ENCODE measurements around the gene TF.
"Not testable (repeated sequence)": the region's sequence is repeated elsewhere in the genome, so short reads cannot be mapped to it uniquely, and the experiment has no call there.

Gene TF

DNA sequence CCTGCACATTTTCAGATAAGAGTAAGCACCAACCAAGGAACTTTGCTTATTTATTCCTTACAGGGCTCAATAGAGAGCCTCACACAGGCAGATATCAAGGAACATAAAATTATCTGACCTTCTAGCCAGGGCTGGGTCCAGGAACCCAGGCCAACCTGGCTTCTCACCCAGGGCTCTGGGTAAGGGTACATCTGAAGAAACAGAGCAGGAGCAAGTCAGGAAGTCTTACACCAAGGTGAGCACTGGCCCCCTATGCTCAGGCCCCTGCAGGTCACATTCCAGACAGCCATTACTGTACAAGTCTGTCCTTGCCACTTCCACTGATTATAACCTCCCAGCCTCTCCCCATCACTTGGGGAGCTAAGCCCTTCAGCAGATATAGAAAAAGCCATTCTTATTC, 19.1 kb downstream of the TF start:
- DNase-seq = no peak

DNA sequence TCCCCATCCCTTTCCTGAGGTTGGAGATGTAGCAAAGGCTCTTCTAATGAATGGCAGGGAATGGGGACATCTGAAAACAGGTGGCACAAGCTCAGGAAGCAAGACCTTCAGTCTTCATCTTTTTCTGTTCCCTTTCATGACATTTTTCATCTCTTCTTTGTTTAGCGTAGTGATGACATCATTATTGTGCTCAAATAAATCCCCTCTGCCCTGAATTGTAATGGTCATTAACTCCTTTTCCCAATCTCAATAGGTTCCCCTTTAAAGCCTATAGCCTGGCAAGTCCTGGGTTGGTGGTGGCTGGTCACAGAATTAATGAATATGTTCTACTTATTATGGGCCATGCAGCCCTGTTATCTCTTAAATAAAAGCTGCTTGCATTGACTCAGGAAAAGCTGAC, 21.4 kb downstream of the TF start:
- DNase-seq = no peak

DNA sequence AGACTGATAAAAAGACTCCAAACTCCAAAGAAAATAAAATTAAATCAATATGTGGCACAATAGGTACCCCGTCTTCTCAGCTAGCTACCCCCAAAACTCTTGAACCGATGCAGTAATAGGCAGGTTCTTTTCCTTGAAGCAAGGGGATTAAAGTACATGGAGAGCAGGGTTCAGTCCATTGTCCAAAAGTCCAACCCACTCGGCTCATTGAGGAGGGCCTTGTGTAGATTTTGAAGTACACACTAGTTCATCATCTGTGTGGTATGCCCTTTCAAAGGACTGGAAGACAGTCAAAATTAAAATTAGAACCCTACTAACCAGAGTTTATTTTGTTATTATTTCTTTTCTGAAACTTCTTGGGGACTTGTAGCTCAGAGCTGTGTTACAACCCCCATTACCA, 23.3 kb downstream of the TF start:
- DNase-seq = no peak

DNA sequence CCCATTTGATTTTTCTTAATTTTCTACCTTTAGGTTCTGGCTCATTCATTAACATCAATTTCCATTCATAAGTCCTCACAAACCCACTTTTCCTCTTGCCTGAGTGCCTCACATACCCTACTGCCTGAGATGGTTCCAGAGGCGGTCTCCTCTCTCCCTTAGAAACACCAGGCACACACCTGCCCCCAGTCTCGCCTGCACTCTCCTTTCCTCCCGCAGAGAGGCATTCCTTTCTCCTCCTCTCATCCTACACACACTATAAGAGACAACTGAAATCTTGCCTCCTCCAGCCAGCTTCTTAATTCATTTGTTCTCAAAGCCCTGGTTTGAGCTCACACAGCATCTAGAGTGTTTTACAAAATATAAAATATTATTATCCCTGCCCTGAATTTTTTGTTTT, 27.5 kb downstream of the TF start:
- no peak for DNase-seq

DNA sequence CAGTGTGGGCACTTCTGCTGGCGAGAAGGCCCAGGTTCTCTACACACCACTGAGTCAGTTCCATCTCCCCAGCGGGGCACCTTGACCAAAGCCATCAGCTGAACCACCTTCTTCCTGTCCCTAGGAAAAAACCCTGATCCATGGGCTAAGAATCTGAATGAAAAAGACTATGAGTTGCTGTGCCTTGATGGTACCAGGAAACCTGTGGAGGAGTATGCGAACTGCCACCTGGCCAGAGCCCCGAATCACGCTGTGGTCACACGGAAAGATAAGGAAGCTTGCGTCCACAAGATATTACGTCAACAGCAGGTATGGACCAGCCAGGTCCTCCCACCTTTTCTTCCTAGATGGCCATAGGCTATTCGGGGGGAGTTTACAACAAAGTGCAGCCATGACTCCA, 29.1 kb downstream of the TF start:
- DNase-seq = no peak

DNA sequence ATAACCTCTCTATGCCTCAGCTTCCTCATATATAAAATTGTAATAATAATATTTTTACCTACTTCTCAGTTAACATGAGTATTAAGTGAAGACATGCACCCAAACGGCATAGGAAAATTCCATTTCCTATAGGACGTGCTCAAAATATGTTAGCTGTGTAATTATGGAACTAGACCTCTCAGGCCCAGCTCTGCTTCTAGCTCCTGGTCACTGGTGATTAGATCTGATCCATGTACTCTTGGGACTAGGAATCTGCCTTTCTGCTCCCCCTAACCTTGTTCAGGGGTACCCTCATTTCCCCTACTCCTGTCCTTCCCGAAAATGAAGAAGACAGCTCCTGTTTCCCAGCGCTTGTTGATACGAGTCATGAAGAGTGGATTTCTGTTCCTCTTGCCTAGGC, 29.6 kb downstream of the TF start:
- no peak for DNase-seq

DNA sequence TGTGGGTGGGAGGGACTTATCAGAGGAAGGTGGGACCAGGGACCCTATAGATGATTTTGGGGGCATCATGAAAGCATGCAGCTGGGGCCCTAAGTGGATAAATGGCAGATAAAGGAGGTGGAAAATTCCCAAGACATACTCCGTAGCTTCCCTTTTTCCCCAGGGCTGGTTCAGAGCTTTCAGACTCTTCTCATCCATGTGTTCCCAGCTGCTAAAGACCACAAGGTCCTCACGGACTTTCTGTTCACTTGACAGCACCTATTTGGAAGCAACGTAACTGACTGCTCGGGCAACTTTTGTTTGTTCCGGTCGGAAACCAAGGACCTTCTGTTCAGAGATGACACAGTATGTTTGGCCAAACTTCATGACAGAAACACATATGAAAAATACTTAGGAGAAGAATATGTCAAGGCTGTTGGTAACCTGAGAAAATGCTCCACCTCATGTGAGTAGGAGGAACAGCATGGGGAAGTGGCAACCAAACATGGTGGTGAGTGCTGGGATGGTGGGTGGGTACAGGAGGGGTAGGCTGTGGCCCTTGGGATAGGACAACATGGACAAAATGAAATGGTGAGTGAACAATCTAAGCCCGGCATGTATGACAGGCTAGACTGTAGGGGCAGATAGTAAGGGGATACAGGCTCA, 30.7 kb downstream of the TF start:
- no peak for DNase-seq

DNA sequence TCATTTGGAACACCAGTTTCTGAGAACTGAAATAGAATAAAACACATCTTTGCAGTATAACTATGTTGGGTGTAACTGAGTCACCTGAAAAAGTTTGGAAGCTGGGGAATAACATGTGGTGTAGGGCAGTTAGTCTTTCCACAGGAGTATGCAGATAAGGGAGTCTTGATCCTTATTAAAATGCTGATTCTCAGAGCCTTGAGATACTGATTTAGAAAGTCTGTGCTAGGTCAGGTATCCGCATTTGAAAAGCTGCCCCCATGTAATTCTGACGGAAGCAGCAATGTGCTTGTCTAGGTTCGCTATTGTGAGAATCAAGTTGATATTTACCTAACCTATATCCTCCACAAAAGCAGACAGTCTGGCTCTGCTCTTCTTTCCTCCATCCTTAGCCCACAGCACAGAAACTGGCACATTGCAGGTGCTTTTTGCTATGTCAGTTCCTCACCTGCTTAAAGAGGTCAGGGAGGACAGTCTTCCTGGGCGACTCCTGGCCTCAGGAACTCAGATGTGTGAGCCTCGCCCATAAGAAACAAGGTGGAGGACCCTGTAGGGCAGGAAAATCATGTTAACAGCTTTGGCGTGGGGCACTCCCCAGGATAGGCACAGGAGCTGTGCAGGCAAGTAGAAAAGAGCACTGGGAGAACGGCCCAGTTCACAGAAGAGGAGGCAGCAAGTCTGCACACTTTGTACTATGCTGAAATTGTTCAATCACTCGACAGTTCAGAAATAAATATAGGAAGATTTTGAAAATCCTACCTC, 31.8 kb downstream of the TF start:
- no peak for DNase-seq

DNA sequence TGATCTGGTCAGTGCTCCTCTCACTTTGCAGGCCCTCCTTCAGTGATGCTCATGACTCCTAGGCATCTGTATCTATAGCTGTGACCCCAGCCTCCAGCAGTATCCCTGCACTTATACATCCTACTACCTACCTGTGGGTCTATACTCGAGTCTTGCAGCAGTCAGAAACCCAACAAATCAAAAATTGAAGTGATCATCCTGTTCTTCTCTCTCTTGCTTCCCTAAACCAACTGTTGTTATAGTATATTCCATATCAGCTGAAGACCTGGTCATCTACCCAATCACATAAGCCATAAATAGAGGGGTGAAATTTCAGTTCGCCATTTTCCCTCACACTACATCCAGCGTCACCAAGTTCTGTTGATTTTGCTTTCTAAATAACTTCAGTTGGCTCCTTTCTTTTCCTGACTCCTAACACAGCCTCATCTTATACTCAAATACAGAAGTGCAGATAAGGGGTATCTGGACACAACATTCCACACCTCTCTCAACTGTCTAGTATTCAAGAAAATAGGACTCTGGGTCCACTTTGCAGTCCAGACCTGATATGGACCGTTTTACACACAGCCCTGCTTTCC, 33.5 kb downstream of the TF start:
- DNase-seq = no peak

DNA sequence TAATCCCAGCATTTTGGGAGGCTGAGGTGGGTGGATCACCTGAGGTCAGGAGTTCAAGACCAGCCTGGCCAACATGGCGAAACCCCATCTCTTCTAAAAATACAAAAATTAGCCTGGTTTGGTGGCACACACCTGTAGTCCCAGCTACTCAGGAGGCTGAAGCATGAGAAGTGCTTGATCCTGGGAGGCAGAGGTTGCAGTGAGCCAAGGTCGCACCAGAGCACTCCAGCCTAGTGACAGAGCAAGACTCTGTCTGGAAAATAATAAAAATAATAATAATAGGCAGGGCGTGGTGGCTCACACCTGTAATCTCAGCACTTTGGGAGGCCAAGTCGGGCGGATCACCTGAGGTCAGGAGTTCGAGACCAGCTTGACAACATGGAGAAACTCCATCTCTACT, 34.6 kb downstream of the TF start:
- DNase-seq = not testable (repeated sequence)

DNA sequence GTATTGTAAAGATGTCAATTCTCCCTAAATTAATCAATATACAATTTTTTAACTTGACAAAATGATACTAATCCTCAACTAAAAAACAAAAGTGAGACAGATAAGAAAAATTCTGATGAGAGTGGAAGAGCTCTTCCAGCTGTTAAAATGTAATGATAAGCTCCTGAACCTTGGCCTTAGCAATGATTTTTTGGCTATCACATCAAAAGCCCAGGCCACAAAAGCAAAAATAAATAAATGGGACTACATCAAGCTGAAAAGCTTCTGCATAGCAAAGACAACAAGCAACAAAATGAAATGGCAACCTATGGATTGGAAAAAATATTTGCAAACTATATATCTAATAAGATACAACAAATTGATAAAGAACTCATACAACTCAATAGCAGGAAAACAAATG, 35.4 kb downstream of the TF start:
- DNase-seq = no peak

DNA sequence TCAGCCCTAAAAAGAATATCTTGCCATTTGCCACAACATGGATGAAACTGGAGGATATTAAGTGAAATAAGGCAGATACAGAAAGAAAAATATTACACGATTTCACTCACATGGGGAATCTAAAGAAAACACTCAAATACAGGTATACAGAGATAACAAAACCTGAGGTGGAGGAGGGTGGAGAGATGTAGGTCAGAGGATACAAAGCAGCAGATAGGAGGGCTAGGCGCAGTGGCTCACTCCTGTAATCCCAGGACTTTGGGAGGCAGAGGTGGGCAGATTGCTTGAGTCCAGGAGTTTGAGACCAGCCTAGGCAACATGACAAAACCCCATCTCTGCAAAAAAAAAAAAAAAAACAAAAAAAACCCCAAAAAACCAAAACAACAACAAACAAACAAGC, 36.3 kb downstream of the TF start:
- no peak for DNase-seq

DNA sequence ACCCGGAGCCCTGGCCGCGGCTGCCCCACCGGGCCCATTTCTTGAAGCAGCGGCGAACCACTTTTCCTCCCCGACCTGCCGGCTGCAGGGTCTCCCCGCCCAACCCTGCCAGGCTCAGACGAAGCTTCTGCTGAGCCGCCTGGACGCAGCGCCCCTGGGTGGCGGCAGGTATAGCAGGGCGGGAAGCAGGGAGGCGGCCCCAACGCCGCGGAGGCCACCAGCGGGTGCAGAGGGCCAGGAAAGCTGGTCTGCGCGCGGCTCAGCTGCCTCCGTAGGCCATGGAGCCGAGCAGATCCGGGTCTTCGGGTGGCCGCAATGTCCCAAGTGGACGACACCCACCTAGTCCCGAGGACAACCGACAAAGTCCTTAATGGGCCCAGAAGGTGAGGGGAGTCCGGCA, 37.6 kb downstream of the TF start:
- DNase-seq = no peak

DNA sequence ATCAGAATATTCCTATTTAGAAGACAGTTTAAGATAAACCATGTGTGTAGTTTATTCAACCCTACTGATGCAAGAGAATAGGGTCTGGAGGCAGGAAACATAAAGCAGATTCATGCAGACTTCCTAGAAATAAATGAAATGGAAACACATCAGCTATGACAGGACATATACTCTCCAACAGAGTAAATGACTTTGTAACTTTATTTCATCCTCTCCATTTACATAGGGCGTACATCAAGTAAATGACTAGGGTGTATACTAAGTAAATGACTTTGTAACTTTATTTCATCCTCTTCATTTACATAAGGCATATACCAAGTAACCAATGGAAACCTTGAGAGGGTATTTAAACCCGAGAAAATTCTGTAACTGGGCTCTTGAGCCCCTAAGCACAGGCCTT, 41.8 kb downstream of the TF start:
- no peak for DNase-seq

DNA sequence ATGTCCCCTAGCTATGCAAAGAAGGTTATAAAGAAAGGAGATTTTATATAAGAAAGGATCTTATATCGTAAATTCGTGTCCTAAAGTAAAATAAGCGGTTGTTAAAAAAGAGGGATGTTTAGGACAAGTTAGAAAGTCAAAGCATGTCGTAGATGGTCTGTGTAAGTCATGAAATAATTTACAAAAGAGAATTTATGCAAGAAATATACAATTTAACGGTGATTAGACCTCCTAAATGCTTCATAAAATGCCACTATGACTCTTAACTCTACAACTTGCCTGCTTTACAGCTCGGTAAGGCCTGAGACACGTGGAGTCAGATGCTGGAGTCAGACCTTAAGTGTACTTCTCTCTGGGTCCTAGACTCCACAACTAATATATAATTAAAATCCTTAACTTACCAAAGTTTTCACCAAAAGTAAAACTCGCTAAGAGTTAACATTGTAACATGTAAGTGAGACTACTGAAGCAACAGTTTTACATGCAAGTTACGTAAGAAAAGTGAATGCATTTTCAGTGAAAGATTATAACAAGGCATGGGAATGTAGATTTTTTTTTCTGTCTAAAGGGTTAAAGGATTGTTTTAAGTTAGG, 46.1 kb downstream of the TF start:
- no peak for DNase-seq

DNA sequence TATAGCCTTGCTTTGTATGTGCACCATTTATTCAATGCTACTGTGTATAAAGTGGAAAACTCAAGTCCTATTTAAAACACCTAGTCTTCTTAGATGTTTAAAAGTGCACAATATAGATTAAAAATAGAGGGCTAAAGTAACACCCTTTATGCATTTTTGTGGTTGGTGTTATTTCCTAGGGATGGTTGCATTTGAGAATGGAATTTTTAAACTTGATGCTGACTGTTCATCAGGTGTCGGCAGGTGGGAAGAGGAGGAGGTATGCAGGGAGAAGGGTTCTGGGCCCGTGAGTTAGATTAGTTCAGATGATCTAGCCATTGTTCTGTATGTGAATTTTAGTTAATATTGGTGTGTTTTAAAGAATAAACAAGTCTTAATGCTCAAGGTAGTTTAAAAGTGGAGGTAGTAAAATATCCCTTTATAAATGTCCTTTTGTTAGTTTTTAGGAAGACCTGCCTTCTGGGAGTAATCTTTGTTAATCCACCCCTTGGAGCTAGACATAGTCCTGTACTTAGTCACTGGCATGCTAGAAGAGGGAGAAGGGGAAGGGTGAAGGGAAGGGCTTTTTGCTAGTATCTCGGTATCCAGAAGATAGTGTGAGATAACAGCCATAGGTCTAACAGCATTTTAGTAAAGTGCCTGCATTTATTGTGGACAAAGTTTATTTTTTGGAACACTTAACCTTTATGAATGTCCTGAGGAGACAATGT, 51.4 kb downstream of the TF start:
- no peak for DNase-seq

DNA sequence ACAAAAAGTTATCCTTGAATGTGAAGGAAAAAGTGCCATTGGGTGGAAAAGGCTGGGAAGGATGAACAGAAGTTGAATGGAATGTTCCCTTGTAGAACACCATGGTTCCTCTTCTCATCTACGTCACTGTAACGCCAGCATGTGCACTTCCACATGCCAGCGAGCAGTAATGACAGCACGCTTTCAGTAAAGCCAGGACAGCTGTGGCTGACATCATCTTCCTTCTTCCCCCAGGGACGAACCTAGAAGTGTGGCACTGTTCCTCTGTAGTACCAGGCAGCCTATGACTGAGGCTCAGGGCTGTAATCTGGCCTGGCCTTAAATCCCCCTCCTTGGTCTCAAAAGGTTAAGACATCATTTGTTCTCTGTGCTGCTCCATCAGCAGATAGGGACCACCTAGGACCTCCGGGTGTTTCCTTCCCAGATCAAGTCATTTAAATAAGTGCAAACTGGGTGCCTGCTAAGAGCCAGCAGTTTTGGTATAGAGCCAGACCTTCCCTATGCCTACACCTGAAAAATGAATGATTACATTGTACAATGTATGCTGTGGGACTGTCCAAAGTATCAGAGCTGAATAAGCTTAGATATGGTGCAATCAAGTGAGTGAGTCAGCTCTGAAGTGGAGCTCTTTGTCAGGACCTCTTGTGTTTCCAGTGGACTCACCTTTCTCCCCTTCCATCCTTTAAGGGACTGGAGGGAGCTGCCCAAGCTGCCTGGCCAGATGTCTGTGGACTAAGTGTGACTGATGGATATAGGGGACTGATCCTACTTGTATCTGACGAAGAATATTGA, 53.8 kb downstream of the TF start:
- DNase-seq = no peak

DNA sequence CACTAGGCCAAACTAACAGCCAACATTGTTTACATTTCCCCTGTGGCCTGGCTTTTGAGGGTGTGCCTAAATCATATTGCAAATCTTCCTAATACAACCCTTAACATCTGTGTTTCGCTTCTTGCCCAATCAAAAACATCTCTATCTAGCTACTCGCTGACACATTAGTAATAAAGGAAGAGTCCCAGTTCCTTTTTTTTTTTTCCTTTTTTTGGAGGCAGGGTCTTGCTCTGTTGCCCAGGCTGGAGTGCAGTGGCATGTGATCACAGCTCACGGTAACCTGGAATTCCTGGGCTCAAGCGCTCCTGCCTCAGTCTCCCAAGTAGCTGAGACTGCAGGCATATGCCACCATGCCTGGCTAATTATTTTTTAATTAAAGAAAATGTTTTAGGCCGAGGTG, 57.3 kb downstream of the TF start:
- no peak for DNase-seq

DNA sequence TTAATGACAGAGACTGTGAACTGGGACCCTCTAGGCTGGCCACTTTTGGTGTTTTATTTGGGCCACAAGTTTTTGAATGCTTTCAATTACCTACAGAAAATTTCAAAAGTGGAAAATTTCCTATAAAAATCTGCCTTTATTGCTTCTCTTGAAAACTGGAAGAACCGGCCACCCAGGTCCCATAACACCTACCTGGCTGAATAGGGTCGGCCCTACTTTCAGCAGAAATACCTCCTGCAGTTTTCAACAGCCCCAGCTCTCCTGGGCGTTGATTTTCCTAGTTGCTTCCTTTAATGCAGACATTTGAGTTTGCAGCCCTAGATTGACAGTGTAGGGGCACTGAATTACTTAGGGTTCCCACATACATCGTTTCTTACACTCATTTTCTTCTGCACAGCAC, 58.7 kb downstream of the TF start:
- peak; percentile 12 for DNase-seq

DNA sequence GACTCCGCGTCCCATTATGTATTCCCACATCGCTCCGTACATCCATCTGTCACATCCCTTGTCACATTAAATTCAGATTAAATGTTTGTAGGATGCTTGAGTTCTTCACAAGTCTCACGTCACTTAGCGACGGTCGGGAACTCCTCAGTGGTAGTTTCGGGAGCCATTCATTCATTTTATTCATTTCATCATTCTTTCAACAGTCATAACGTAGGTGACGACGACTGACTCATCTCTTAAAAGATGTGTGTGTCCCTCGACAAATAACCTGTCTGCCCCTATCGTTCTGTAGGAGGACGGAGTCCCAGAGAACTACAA, 59.1 kb downstream of the TF start:
- no peak for DNase-seq

DNA sequence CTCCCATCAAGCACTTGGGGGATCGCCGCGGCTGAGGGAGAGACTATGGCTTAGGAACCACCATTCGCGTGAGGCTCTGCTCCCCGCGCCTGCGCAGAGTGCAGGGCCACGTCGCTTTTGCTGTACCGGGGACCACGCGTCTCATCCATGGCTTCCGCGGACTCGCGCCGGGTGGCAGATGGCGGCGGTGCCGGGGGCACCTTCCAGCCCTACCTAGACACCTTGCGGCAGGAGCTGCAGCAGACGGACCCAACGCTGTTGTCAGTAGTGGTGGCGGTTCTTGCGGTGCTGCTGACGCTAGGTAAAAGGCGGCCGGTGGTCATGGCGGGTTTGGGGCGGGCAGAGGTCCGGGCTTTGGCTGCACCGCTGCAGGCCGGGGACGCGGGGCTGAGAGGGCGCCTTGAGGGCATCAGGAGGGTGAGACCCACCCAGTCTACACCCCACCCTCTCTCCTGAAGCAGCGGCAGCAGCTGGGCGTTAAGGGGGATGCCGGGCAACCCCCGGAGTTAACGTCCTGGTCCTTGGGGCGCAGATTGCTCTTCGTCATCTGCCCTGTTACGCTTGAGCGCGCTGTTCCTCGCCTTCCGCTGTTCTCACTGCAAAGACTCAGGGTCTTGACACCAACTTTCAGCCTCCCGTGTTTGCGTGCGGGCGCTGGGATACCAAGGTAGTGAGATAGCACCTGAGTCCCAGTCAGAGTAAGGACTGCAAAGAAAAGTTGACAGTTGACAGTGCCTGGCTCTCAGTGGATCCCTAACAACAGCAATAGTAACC, 59.7 kb downstream of the TF start, which contains the start of gene SRPRB:
SRPRB (plus strand) TSS at position 114 of the 774 bp plus-strand sequence; CDS start at position 148, 34 bp downstream.
- DNase-seq = peak; percentile 93

Data from right kidney (tissue), 1 donor.